GM18502 (cell line): ENCODE measurements around the gene PTGR2.
A peak's percentile ranks its signal among the peaks of the same experiment; 100 is the strongest.
"Not testable (repeated sequence)": the region's sequence is repeated elsewhere in the genome, so short reads cannot be mapped to it uniquely, and the experiment has no call there.

ENCODE experiments used
- ATAC-seq: cut with Tn5 transposase; IDR thresholded peaks from one replicate; pipeline ENCODE4 v1.9.1; 2021; ENCODE audit warnings: mild to moderate bottlenecking; ENCODE audit not compliant: unreplicated experiment, poor library complexity

Gene PTGR2

GRCh38 chr14:73829526-73830431, 21.9 kb upstream of the PTGR2 start:
- ATAC-seq = peak; percentile 73

GRCh38 chr14:73833034-73833433, 18.6 kb upstream of the PTGR2 start:
- no peak for ATAC-seq

DNA sequence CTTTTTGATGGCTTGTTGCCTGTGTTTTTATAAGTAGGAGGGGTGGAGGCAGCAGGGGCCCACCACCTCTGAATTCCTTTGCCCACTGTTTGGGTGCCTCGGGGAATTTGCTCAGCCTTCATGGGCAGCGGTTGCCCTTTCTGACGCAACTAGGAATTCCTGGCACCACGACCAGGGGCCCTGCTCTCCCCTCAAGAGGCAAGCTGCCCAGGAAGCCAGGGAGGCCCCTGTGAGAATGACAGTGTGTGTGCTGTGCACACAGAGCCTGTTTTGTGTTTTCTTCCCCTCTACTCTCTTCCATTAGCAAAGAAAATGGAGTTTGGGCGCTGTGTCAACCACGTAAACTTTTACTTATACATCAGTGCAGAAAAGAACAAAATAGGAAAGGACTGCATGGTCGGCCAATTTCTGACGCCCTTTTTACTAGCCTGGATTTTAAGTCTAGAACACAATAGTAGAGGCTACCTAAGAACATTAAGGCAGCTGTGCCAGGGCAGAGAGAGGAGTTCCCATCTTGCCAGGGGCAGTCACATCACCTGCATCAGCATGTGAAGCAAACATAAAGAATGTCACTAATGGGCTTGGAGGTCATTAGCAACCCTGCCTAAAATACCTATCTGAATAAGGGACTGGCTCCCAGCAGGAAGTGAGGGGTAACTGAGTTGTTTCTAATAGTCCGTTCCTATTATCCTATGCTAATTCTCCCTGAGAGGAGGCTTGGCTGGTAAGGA, 17.9 kb upstream of the PTGR2 start:
- no peak for ATAC-seq

DNA sequence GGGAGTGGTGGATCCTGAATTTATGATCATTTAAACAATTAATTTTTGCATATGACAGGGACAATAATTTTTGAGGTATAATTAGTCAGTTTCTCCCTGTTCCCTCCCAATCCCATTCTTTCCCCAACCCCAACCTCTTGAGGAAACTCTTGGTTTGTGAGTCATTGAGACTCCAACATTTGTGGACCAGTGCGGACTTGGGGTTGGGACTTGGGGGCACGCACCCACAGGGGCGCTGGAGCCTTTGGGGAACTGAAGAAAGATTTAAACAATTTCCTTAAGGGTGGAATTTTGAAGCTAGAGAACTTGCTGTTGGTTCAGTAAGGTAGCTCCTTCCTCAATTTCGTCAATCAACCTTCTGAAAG, 17.4 kb upstream of the PTGR2 start:
- no peak for ATAC-seq

DNA sequence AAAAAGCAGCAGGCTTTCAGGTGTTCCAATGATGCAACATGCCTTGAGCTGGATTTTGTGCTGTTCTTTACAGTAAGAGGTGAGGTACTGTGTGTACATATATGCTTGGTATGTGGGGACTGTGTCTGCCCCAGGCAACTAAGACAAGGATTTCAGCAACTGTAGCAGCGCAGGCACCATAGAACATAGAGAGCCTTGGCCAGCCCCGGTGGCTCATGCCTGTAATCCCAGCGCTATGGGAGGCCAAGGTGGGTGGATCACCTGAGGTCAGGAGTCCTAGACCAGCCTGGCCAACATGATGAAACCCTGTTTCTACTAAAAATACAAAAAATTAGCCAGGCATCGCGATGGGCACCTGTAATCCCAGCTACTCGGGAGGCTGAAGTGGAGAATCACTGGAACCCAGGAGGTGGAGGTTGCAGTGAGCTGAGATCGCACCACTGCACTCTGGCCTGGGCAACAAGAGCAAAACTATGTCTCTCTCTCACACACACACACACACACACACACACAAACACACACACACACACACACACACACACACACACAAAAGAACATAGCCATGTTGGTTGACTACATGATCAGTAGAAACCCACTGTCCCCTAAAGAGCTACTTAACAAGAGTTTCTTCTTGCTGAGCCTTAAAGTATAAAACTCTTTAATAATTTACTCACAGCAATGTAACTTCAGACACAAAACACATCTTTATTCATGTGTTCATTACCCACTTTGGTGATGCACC, 13.2 kb upstream of the PTGR2 start:
- not testable (repeated sequence) for ATAC-seq

DNA sequence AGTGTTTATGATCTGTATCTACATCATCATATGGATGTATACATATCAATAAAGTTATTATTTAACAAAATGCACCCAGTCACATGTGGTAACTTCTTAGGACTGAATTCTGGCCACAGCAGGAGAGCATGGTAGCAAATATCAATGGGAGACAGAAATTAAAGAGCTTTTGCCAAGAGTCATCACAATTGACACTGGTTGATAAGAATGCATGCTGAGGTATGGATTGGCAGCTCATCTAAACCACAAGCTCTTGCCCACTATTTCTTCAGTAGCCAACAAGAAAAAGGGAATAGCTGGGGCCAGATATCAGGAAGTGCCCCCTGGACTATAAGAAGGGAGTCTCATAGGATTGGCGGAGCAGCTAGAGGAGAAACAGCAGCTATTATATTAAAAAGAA, 9.4 kb upstream of the PTGR2 start:
- no peak for ATAC-seq

GRCh38 chr14:73842851-73843250, 8.8 kb upstream of the PTGR2 start:
- no peak for ATAC-seq

- no peak for ATAC-seq
These were observed 8.3 kb upstream of the PTGR2 start for GRCh38 chr14:73843296-73843695.

DNA sequence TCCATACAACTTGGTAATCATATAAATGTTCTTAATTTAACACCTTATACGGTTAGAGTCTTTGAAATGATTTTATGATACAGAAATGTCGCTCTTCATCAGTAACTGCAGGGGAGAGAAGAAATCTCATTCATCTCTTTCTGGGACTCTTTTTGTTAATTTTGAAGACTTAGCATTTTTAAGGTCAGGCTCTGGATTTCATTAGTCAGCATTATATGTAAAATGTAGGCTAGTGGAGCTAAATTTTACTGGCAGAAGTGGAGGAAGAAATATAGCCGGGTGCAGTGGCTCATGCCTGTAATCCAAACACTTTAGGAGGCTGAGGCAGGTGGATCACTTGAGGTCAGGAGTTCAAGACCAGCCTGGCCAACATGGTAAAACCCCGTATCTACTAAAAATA, 4.7 kb upstream of the PTGR2 start:
- ATAC-seq = no peak

DNA sequence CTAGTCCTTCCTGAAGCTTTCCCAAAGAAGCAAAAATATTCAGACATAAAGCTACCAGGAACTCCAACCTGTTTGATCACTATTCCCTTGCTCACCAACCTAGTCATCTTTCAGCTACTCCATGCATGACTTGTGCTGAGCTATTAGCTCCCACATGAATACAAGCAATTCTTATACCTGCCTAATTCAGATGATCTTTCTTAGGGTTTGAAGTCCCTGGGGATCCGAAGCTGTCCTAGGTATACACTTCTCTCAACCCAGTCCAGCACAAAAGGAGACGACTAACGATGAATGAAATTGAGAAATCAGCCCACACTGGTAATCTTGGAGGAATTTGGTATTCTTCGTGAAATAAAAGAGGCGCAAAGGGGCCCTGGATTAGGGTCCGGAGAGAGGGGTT, 631 bp upstream of the PTGR2 start:
- no peak for ATAC-seq

- no peak for ATAC-seq
These were observed 7.5 kb downstream of the PTGR2 start for GRCh38 chr14:73859145-73859544.

GRCh38 chr14:73861073-73861472, 9.4 kb downstream of the PTGR2 start:
- ATAC-seq = no peak

DNA sequence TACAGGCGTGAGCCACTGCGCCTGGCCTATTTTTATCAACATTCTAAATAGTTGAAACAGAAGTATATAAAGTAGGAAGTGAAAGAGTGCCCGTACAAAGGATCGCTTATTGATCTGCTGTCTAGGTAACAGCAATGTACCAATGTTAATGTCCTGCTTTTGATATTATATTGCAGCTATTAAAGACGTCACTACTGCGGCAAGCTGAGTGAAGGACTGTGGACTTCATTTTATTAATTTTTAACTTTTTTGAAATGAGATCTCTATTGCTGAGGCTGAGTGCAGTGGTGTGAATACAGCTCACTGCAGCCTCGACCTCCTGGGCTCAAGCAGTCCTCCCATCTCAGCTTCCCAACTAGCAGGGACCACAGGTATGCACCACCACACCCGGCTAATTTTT, 10.8 kb downstream of the PTGR2 start:
- ATAC-seq = no peak

- ATAC-seq = no peak
These were observed 11.6 kb downstream of the PTGR2 start for GRCh38 chr14:73863209-73863608.

DNA sequence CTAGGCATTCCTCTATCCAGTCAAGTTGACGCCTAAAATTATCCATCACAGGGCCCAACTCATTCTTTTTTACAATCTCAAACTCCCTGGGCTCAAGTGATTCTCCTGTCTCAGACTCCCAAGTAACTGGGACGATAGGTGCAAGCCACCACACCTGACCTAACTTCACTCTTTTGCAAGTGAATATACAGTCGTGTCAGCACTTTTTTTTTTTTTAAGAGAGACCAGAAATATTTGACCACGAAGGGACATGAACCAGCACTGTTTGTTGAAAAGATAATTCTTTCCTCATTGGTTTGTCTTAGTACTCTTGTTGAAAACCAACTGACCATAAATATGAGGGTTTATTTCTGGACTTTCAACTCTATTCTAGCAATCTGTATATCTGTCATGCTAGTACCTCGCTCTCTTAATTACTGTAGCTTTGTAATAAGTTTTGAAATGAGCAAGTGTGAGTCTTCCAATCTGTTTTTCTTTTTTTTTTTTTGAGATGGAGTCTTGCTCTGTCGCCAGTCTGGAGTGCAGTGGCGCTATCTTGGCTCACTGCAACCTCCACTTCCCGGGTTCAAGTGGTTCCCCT, 14.0 kb downstream of the PTGR2 start:
- no peak for ATAC-seq

- not testable (repeated sequence) for ATAC-seq
These were observed 18.1 kb downstream of the PTGR2 start for GRCh38 chr14:73869754-73870153.

GRCh38 chr14:73870525-73871235, 19.0 kb downstream of the PTGR2 start:
- no peak for ATAC-seq

DNA sequence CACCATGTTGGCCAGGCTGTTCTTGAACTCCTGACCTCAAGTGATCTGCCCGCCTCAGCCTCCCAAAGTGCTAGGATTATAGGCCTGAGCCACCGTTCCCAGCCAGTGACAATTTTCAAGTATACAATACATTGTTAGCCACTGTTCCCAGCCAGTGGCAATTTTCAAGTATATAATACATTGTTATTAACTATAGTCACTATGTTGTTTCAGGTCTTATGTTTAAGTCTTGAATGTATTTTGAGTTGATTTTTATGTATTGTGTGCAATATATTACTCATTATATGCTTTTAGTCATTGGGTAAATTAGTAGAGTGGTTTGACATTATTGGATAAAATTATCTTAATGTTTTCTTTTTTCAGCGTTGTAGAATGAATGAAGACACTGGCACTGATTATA, 22.0 kb downstream of the PTGR2 start:
- ATAC-seq = no peak

GRCh38 chr14:73877790-73878189, 26.2 kb downstream of the PTGR2 start:
- ATAC-seq = no peak

DNA sequence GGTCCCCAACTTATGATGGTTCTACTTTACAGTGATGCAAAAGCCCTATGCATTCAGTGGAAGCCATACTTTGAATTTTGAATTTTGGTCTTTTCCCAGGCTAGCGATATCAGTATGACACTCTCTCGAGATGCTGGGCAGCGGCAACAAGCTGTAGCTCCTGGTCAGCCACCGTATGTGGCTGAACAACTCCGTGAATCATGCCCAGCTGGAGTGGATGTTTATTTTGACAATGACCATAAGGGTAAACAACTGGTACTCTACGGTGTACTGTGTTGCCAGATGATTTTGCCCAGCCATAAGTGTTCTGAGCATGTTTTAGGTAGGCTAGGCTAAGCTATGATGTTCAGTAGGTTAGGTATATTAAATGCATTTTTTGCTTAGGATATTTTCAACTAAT, 26.8 kb downstream of the PTGR2 start:
- ATAC-seq = no peak
